Activated CD8-positive, alpha-beta T cell treated with anti-CD3 and anti-CD28 coated beads for 36 hours (primary cell): ENCODE results near the gene SPPL2A. TPM values are rescaled to one million over a fixed set of nuclear protein-coding genes. Genes with fewer than 3 reads are reported as not detected.
A peak's percentile ranks its signal among the peaks of the same experiment; 100 is the strongest.

ENCODE experiments used
- ATAC-seq: fragments of 200-7000 bp; cut with Tn5 transposase; one replicate; pipeline ENCODE4 v1.10.0; 2021; ENCODE audit warnings: mild to moderate bottlenecking, moderate library complexity
- CTCF ChIA-PET: fragments of 350-600 bp; sonication (Branson Sonifier 250); formaldehyde crosslinking; loops from one replicate; lab custom pipeline; 2021; ENCODE audit warnings: antibody characterized with exemption; lab: Charles Lee
- POLR2A ChIA-PET: fragments of 350-600 bp; sonication (Branson Sonifier 250); formaldehyde crosslinking; loops from one replicate; lab custom pipeline; 2021; ENCODE audit warnings: antibody characterized with exemption; lab: Charles Lee
- DNase-seq: peaks from one replicate; pipeline ENCODE4 v3.0.0-alpha.2; 2020
- H3K27ac Mint-ChIP-seq: one replicate; pipeline ENCODE4 v1.8.0; 2021; ENCODE audit warnings: mild to moderate bottlenecking, mixed read lengths
- H3K27me3 Mint-ChIP-seq: one replicate; pipeline ENCODE4 v1.8.0; 2021; ENCODE audit warnings: mixed read lengths
- H3K36me3 Mint-ChIP-seq: one replicate; pipeline ENCODE4 v1.8.0; 2021; ENCODE audit warnings: low read depth, mixed read lengths
- H3K4me1 Mint-ChIP-seq: one replicate; pipeline ENCODE4 v1.8.0; 2021; ENCODE audit warnings: low read depth, mixed read lengths
- H3K4me3 Mint-ChIP-seq: one replicate; pipeline ENCODE4 v1.8.0; 2021; ENCODE audit warnings: mild to moderate bottlenecking, moderate library complexity, mixed read lengths
- H3K9me3 Mint-ChIP-seq: one replicate; pipeline ENCODE4 v1.8.0; 2021; ENCODE audit warnings: mixed read lengths
- CTCF ChIP-seq: fragments of 200-600 bp; IDR thresholded peaks from one replicate; pipeline ENCODE4 v1.8.0; 2022; ENCODE audit warnings: antibody characterized with exemption, mild to moderate bottlenecking
- intact Hi-C: fragments of 100-400 bp; cut with micrococcal nuclease; formaldehyde crosslinking; loops from one replicate; pipeline ENCODE4 v1.10.0; 2022
- total RNA-seq, 2 experiments: library from RNA; stranded (reverse); gene quantifications; one replicate each; pipeline ENCODE4 v1.2.3, GENCODE V29; 2021

The SPPL2A gene
- total RNA-seq, 2 experiments from 2014 or later, result 47.7 to 48.8 TPM

DNA sequence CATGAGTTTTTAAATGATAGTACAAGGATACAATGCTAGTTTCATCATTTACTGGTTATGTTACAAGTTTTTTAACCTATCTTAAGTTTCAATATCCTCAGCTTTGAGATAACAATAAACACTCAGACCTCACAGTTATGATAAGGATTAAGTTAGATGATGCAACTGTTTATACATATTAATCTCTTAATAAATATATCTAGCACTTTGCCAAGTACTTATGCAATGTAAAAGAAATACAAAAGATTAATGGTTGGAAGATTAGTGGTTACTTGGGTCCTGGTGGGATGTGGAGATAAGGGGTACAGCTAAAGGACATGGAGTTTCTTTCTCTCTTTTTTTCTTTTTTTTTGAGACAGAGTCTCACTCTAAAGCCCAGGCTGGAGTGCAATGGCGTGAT, 12.0 kb downstream of the SPPL2A start:
- POLR2A ChIA-PET, result interaction anchor here (0.7 to 2.0 kb wide), 4 partner anchors 9 to 35 kb away, joined by 3 to 12 read pairs (median 4); no protein-coding TSS in a partner anchor
- intact Hi-C loops, result no loop called here
- Mint-ChIP-seq H3K4me1 (peaks cover 32% of the 10 kb centered on the region), H3K27me3 (no peaks in the 10 kb centered on the region), H3K36me3 (peaks cover 24% of the 10 kb centered on the region), H3K27ac (no peak overlapping the region), H3K9me3 (no peaks in the 10 kb centered on the region), H3K4me3 (no peak overlapping the region)
- TF ChIP-seq CTCF, result no peak
- CTCF ChIA-PET, result interaction anchor here (1.1 kb wide), 1 partner anchor 31 kb away, joined by 3 read pairs; no protein-coding TSS in a partner anchor
- no peak for DNase-seq
- no peak for ATAC-seq

DNA sequence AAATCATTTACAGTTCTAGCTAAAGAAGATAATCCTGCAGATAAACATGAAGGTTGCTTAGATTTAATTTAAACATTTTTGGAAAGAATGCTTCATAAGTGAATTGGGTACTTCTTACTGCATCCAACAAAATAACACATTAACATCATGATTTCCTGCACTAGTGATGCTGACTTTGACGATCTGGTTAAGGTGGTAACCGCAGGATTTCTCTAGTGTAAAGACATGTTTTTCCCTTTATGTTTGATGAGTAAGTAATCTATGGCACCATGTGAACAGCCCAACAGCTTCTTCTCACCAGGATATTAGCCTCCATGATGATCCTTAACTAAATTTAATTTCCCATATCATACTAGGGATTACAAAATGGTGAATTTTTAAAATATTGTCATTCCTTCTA, 14.1 kb downstream of the SPPL2A start:
- ATAC-seq (peak; percentile 58), DNase-seq (no peak)
- peaks cover 23% of the 10 kb centered on the region for H3K4me1 Mint-ChIP-seq
- intact Hi-C loops, result no loop called here
- H3K27ac Mint-ChIP-seq, result no peak overlapping the region
- H3K9me3 Mint-ChIP-seq, result no peaks in the 10 kb centered on the region
- peaks cover 24% of the 10 kb centered on the region for H3K36me3 Mint-ChIP-seq
- ChIA-PET CTCF (interaction anchor here (1.1 to 2.0 kb wide), 3 partner anchors 9 to 17 kb away, joined by 3 to 6 read pairs (median 3); no protein-coding TSS in a partner anchor), POLR2A (interaction anchor here (0.8 to 2.1 kb wide), 2 partner anchors 10 to 28 kb away, joined by 3 to 9 read pairs; no protein-coding TSS in a partner anchor)
- H3K27me3 Mint-ChIP-seq, result no peaks in the 10 kb centered on the region
- H3K4me3 Mint-ChIP-seq, result no peak overlapping the region
- no peak for TF ChIP-seq CTCF

DNA sequence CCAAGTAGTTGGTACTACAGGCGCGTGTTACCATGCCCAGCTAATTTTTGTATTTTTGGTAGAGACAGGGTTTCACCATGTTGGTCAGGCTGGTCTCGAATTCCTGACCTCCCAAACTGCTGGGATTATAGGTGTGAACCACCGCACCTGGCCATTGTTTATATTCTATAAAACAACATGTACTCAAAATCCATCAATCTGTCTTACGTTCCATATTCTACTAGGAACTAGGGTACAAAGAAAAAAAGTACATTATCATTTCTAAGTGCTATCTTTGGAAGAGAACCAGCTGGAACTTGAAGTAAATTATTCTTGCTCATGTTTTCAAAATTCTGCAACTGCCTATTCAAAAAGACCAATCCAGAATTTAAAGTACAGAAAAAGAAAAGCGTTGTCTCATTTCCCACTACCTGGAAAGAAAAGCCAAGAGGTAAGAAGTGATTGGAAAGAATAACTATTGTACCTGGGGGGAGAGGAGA, 15.2 kb downstream of the SPPL2A start:
- intact Hi-C loops, result no loop called here
- ChIA-PET CTCF (interaction anchor here (1.0 to 2.0 kb wide), 4 partner anchors 8 to 33 kb away, joined by 3 to 6 read pairs (median 4); no protein-coding TSS in a partner anchor), POLR2A (interaction anchor here (0.8 kb wide), 1 partner anchor 29 kb away, joined by 3 read pairs; no protein-coding TSS in a partner anchor)
- Mint-ChIP-seq H3K9me3 (no peaks in the 10 kb centered on the region), H3K4me3 (no peak overlapping the region), H3K4me1 (peaks cover 21% of the 10 kb centered on the region), H3K27ac (peak overlapping the region; percentile 17), H3K36me3 (peaks cover 20% of the 10 kb centered on the region), H3K27me3 (no peaks in the 10 kb centered on the region)
- DNase-seq, result no peak
- no peak for ATAC-seq
- no peak for TF ChIP-seq CTCF

- H3K36me3 Mint-ChIP-seq, result peaks cover 18% of the 10 kb centered on the region
- TF ChIP-seq CTCF, result no peak
- H3K9me3 Mint-ChIP-seq, result no peaks in the 10 kb centered on the region
- intact Hi-C loops, result no loop called here
- no peaks in the 10 kb centered on the region for H3K27me3 Mint-ChIP-seq
- H3K4me3 Mint-ChIP-seq, result no peak overlapping the region
- no peak overlapping the region for H3K27ac Mint-ChIP-seq
- ChIA-PET POLR2A (interaction anchor here (0.7 kb wide), 1 partner anchor 90 kb away, joined by 5 read pairs; no protein-coding TSS in a partner anchor), CTCF (no interaction called here)
- ATAC-seq, result no peak
- no peak for DNase-seq
- H3K4me1 Mint-ChIP-seq, result peaks cover 12% of the 10 kb centered on the region
Measured at GRCh38 chr15:50747523-50747922, 18.0 kb downstream of the SPPL2A start.

GRCh38 chr15:50744601-50745000, 20.9 kb downstream of the SPPL2A start:
- DNase-seq, result no peak
- Mint-ChIP-seq H3K27me3 (no peaks in the 10 kb centered on the region), H3K4me3 (no peak overlapping the region), H3K9me3 (no peaks in the 10 kb centered on the region), H3K36me3 (peaks cover 12% of the 10 kb centered on the region), H3K27ac (no peak overlapping the region), H3K4me1 (peaks cover 2% of the 10 kb centered on the region)
- no peak for ATAC-seq
- no peak for TF ChIP-seq CTCF
- intact Hi-C loops, result no loop called here
- ChIA-PET POLR2A (interaction anchor here (2.5 kb wide), 1 partner anchor 9 kb away, joined by 12 read pairs; no protein-coding TSS in a partner anchor), CTCF (interaction anchor here (0.8 to 1.1 kb wide), 2 partner anchors 69 to 132 kb away, joined by 3 read pairs; no protein-coding TSS in a partner anchor)
